GM06990 (cell line): ENCODE results near the gene HOXB1.

Experiments
- DNase-seq: peaks from one replicate; pipeline ENCODE4 v3.0.0-alpha.2; 2011; ENCODE audit not compliant: insufficient read length; ENCODE audit errors: extremely low read depth
- H3K27me3 ChIP-seq: replicated peaks from 2 replicates; pipeline ENCODE4 v1.6.0; 2011; ENCODE audit warnings: low read length; ENCODE audit not compliant: control insufficient read depth, insufficient read depth
- H3K36me3 ChIP-seq: 2 replicates; pipeline ENCODE4 v1.5.1; 2011; ENCODE audit warnings: low read length; ENCODE audit not compliant: control insufficient read depth, insufficient read depth
- H3K4me3 ChIP-seq: replicated peaks from 2 replicates; pipeline ENCODE4 v1.5.1; 2011; ENCODE audit warnings: low read depth, mild to moderate bottlenecking, control low read depth, low read length
- TF ChIP-seq, protein P1 (sequence below): IDR thresholded peaks from 2 replicates; pipeline ENCODE4 v1.5.1; 2011; ENCODE audit warnings: low read length, control low read depth, mild to moderate bottlenecking, inconsistent platforms; ENCODE audit not compliant: insufficient read depth, poor library complexity, severe bottlenecking

The HOXB1 gene

DNA sequence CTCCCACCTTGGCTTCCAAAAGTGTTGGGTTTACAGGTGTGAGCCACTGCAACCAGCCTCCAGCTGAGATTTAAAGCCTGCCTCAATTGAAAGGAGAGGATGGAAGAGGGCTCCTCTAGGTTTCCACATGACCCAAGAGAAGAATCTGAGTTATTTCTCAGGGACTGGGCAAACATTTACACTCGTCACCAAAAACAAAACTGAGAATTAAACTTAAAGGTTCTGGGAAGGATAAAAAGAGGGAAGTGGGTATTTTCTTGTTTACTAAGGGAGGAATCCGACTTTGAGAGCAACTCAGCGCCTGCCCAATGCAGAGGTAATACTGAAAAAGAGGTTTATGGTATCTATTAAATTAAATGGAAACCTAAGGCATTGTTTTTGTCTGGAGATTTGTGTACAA lies 13.3 kb downstream of the HOXB1 start:
- H3K27me3 ChIP-seq = no peaks in the 10 kb centered on the region
- H3K36me3 ChIP-seq = no peaks in the 10 kb centered on the region
- no peak for DNase-seq
- H3K4me3 ChIP-seq = no peak overlapping the region
- TF ChIP-seq, protein P1, sequence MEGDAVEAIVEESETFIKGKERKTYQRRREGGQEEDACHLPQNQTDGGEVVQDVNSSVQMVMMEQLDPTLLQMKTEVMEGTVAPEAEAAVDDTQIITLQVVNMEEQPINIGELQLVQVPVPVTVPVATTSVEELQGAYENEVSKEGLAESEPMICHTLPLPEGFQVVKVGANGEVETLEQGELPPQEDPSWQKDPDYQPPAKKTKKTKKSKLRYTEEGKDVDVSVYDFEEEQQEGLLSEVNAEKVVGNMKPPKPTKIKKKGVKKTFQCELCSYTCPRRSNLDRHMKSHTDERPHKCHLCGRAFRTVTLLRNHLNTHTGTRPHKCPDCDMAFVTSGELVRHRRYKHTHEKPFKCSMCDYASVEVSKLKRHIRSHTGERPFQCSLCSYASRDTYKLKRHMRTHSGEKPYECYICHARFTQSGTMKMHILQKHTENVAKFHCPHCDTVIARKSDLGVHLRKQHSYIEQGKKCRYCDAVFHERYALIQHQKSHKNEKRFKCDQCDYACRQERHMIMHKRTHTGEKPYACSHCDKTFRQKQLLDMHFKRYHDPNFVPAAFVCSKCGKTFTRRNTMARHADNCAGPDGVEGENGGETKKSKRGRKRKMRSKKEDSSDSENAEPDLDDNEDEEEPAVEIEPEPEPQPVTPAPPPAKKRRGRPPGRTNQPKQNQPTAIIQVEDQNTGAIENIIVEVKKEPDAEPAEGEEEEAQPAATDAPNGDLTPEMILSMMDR = no peak

DNA sequence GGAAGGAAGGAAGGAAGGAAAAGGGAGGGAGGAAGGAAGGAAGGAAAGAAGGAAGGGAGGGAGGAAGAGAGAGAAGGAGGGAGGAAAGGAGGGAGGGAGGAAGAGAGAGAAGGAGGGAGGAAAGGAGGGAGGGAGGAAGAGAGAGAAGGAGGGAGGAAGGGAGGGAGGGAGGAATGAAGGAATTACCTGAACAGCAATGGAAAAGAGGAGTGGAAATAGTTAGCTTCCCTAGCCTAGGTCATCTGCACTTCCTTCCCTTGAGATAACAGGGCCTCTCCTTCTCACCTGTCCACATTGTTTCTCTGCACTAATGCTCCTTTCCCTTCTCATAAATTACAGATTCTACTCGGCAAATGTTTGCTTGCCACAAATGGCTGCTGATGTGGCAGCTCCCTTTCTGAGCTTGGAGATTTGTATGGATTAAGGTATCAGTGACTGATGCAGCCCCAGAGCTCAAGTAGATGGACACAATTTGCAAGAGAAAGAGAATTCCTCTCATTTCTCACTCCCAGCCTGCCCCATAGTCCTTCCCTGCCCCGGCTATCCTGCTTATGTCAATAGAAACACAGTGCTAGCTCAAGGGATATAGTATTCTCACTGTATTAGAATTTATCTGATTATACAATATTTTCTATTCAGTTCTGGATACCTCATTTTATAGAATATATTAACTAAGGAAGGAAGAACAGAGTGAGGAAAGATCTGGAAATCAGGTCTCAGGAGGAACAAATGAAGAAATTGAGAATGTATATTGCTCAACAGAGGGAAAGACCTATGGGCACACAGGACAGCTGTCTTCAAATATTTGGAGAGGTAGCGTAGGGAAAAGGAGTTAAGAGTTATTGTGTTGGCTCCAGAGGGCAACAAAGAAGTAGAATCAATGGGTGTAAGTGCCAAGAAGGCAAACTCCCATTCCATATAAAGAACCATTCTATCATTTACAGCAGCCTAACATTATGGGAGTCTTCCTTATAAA lies 14.6 kb downstream of the HOXB1 start:
- DNase-seq = no peak
- Histone ChIP-seq H3K27me3 (no peaks in the 10 kb centered on the region), H3K4me3 (no peak overlapping the region), H3K36me3 (no peaks in the 10 kb centered on the region)
- TF ChIP-seq, protein P1 = no peak

DNA sequence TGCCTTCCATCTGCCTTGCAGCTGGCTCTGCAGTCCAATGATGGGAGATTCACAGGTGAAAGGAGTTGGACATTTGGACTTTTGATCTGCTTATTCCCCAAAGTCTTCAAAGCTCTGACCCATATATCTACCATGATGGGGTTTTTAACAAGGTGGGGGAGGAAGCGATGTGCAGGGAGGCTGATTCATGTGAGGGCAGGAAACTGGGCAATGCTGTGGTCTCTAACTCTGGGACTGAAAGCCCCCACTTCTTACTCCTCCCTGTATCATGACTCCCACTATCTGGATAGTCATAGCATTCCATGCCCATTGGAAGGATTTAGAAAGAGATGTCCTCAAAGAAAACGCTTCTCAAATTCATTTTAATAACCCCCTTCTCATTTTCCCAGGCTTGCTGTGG lies 16.3 kb downstream of the HOXB1 start:
- Histone ChIP-seq H3K27me3 (no peaks in the 10 kb centered on the region), H3K36me3 (no peaks in the 10 kb centered on the region), H3K4me3 (no peak overlapping the region)
- TF ChIP-seq, protein P1 = no peak
- no peak for DNase-seq

DNA sequence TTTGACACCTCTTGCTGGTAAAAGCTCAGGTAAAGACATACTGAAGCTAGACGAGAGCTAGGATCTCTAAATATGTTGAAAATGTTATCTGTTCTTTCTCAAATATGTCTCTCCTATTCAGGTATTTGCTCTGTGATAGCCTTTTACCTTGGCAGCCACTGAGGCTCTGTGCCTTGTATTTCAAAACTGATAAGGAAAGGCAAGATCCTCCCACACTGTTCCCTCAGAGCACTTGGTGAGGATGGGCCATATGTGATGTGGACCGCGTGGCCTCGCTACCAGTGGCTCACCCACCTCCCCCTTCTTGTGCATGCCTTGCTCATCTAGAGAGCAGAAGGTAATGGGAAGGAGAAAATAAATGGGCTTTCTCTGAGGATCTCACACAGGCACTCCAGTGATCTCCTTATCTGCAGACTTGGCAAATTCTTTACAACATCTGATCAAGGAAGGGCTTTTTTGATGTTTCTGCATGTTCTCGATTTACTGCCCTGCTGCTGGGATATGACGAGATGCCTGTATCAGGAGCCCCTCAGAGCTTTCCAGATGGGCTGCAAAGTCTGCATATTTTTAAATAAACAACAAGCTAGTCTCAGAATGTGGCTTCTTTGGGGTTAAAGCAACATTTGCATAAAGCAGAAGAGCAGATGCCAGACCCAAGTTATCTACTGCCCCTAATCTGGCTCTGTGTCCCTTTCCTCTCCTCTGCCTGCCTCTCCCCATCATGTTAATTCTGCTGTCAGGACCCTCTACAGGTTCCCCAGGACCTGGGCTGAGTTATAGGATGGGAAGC lies 16.9 kb downstream of the HOXB1 start:
- no peak for DNase-seq
- H3K27me3 ChIP-seq = no peaks in the 10 kb centered on the region

DNA sequence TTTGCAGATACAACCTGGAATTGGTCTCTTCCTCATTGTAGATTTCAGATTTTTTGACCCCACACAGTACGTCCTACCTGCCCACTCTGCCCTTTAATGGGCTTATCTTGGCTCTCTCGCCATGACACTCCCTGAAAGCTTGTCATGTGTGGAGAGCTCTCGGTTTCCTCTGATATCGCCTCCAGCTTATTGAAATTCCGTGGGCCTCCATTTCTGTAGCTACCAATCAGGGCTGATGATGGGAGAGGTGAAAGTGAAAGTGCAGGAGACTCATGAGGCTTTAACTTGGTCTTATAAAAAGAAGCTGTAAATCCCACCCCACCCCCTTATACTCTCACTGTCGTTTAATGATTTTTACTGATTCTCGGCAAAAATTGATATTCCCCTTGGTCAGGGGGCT lies 17.7 kb downstream of the HOXB1 start:
- TF ChIP-seq, protein P1 = no peak
- H3K4me3 ChIP-seq = no peak overlapping the region
- H3K36me3 ChIP-seq = no peaks in the 10 kb centered on the region
- no peak for DNase-seq
- no peaks in the 10 kb centered on the region for H3K27me3 ChIP-seq

More for the DNA sequence above, 16.9 kb downstream of the HOXB1 start:
- TF ChIP-seq, protein P1 = no peak
- Histone ChIP-seq H3K4me3 (no peak overlapping the region), H3K36me3 (no peaks in the 10 kb centered on the region)
